Activated naive CD4-positive, alpha-beta T cell treated with anti-CD3 and anti-CD28 coated beads for 36 hours (primary cell): ENCODE measurements around the gene GDF9. TPM values are rescaled to one million over a fixed set of nuclear protein-coding genes. Genes with fewer than 3 reads are reported as not detected.
A peak's percentile ranks its signal among the peaks of the same experiment; 100 is the strongest.

Source experiments
- CTCF ChIA-PET: fragments of 350-600 bp; sonication (Branson Sonifier 250); formaldehyde crosslinking; loops from one replicate; lab custom pipeline; 2021; ENCODE audit warnings: antibody characterized with exemption; lab: Charles Lee
- DNase-seq: peaks from one replicate; pipeline ENCODE4 v3.0.0-alpha.2; 2020
- H3K27ac Mint-ChIP-seq: one replicate; pipeline ENCODE4 v1.8.0; 2021; ENCODE audit warnings: mild to moderate bottlenecking, mixed read lengths
- H3K27me3 Mint-ChIP-seq: one replicate; pipeline ENCODE4 v1.8.0; 2021; ENCODE audit warnings: low read depth, mixed read lengths
- H3K36me3 Mint-ChIP-seq: one replicate; pipeline ENCODE4 v1.8.0; 2021; ENCODE audit warnings: low read depth, mixed read lengths
- H3K4me1 Mint-ChIP-seq: one replicate; pipeline ENCODE4 v1.8.0; 2021; ENCODE audit warnings: low read depth, mixed read lengths
- H3K4me3 Mint-ChIP-seq: one replicate; pipeline ENCODE4 v1.8.0; 2021; ENCODE audit warnings: mild to moderate bottlenecking, moderate library complexity, mixed read lengths
- H3K9me3 Mint-ChIP-seq: one replicate; pipeline ENCODE4 v1.8.0; 2021; ENCODE audit warnings: mixed read lengths
- intact Hi-C: fragments of 100-400 bp; cut with micrococcal nuclease; formaldehyde crosslinking; loops from one replicate; pipeline ENCODE4 v1.15.1; 2023
- total RNA-seq, 2 experiments: library from RNA; stranded (reverse); gene quantifications; one replicate each; pipeline ENCODE4 v1.2.3, GENCODE V29; 2021

Gene GDF9
- total RNA-seq, 2 experiments from 2014 or later: 0.64 to 1.2 TPM

DNA sequence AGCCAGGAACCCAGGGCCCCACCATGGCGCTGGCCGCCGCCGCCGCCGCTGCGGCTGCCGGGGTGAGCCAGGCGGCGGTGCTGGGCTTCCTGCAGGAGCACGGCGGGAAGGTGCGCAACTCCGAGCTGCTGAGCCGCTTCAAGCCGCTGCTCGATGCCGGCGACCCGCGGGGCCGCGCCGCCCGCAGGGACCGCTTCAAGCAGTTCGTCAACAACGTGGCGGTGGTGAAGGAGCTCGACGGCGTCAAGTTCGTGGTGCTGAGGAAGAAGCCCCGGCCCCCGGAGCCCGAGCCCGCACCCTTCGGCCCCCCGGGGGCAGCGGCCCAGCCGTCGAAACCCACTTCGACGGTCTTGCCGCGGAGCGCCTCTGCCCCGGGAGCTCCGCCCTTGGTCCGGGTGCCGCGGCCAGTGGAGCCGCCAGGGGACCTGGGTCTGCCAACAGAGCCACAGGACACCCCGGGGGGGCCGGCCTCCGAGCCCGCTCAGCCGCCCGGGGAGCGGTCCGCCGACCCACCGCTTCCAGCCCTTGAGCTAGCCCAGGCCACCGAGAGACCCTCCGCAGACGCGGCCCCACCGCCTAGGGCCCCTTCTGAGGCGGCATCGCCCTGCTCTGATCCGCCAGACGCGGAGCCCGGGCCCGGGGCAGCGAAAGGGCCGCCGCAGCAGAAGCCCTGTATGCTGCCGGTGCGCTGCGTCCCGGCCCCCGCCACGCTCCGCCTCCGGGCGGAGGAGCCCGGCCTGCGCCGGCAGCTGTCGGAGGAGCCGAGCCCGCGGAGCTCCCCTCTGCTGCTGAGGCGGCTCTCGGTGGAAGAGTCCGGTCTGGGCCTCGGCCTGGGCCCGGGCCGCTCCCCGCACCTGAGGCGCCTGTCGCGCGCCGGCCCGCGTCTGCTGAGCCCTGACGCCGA lies 52.4 kb downstream of the GDF9 start:
- H3K27ac Mint-ChIP-seq: no peak overlapping the region

DNA sequence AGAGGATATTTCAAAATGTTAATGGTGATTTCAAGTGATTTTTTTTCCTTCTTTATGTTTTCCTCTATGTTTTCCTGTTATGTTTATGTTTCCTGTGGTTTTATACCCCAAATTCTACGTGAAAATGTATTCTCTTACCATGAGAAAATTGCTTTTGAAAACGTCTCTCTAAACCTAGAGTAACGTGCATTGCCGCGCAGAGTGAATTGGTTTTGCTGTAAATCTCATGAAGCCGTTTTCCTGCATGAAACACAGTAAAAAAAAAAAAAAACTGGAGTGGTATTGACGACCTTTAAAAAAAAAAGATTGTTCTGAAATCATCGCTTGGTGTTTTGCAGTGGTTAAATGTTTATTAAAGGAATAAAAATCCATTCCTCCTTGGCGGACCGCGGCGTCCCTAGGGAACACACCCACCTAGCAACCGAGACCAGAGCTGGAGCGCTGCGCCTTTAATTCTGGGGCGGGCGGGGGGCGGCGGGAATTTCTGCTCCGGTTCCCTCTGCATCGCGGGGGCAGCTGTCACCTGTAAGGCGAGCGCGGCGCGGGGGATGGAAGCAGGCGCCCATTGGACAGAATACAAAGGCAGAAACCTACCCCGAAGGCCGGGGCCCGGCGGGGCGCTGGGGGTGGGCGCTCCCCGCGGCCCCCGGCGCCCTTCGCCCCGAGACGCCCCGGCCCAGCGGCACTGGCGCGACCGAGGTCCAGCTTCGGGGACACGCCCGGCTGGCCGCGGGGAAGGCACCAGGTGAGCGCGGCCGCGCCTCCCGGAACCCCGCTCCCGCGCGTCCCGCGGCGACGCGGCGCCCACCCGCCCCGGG lies 53.3 kb downstream of the GDF9 start, which contains the start of gene SOWAHA:
Gene SOWAHA (plus strand): TSS at position 522 of the 818 bp plus-strand sequence. CDS start 320 bp downstream, outside the sequence.
- CTCF ChIA-PET: interaction anchor here (1.0 to 1.5 kb wide), 2 partner anchors 16 to 54 kb away, joined by 4 to 5 read pairs; no protein-coding TSS in a partner anchor
- H3K4me1 Mint-ChIP-seq: peaks cover 8% of the 10 kb centered on the region
- no peak within 1 kb of the TSS for H3K27ac Mint-ChIP-seq
- no peak for DNase-seq
- no peaks in the 10 kb centered on the region for H3K9me3 Mint-ChIP-seq
- peaks cover 42% of the 10 kb centered on the region for H3K27me3 Mint-ChIP-seq
- intact Hi-C loops: no loop called here
- no peaks in the 10 kb centered on the region for H3K36me3 Mint-ChIP-seq
- H3K4me3 Mint-ChIP-seq: peak within 1 kb of the TSS; percentile 67

More for the DNA sequence above, 52.4 kb downstream of the GDF9 start:
- CTCF ChIA-PET: interaction anchor here (0.8 to 1.5 kb wide), 4 partner anchors 16 to 67 kb away, joined by 4 to 5 read pairs (median 4); partner anchors contain the start of gene CCNI2
- intact Hi-C loops: no loop called here
- H3K4me3 Mint-ChIP-seq: peak overlapping the region; percentile 51
- DNase-seq: peak; percentile 40
- no peaks in the 10 kb centered on the region for H3K36me3 Mint-ChIP-seq
- peaks cover 8% of the 10 kb centered on the region for H3K4me1 Mint-ChIP-seq
- H3K27me3 Mint-ChIP-seq: peaks cover 39% of the 10 kb centered on the region
- no peaks in the 10 kb centered on the region for H3K9me3 Mint-ChIP-seq

DNA sequence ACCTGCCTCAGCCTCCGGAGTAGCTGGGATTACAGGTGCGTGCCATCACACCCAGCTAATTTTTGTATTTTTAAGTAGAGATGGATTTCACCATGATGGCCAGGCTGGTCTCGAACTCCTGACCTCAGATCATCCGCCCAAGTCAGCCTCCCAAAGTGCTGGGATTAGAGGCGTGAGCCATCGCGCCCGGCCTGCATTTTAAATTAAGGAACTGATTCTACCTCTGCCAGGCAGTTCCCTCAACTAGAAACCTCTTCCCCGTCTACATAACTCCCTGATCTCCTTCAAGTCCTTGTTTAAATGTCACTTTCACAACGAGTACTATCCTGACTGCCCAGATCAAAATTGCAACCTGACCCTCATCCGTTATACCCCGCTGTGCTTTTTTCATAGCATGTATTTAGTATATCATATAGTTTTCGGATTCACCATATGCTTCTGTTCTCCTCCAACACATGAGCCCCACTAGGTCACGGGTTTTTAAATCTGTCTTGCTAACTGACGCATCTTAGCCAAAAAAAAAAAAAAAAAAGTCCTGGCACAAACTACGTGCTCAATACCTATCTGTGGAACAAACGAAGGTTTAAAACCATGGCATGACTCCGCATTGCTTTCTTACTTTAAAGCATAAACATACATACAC lies 54.0 kb downstream of the GDF9 start:
- H3K4me3 Mint-ChIP-seq: peak overlapping the region; percentile 67
- H3K36me3 Mint-ChIP-seq: no peaks in the 10 kb centered on the region
- CTCF ChIA-PET: interaction anchor here (1.5 kb wide), 1 partner anchor 17 kb away, joined by 5 read pairs; no protein-coding TSS in a partner anchor
- H3K4me1 Mint-ChIP-seq: peaks cover 8% of the 10 kb centered on the region
- intact Hi-C loops: no loop called here
- peaks cover 46% of the 10 kb centered on the region for H3K27me3 Mint-ChIP-seq
- H3K9me3 Mint-ChIP-seq: no peaks in the 10 kb centered on the region
- H3K27ac Mint-ChIP-seq: no peak overlapping the region
- DNase-seq: no peak

Other genes with a start within 250 kb of the GDF9 start
- under 1 TPM; 0.24 to 0.49 TPM for gene IL13, start 208.3 kb downstream of the GDF9 start, total RNA-seq
- gene IL4, start 192.5 kb downstream of the GDF9 start, total RNA-seq: not detected
- 1 to 10 TPM; 5.0 to 6.1 TPM for gene KIF3A, start 128.9 kb downstream of the GDF9 start, total RNA-seq
- 1 to 10 TPM; 1.4 to 2.5 TPM for gene CCNI2, start 119.0 kb downstream of the GDF9 start, total RNA-seq
- gene SEPTIN8, start 89.2 kb downstream of the GDF9 start, total RNA-seq: 10 to 100 TPM; 24.9 to 29.2 TPM
- not detected for gene SOWAHA, start 53.2 kb downstream of the GDF9 start, total RNA-seq
- gene SHROOM1, start 35.8 kb downstream of the GDF9 start, total RNA-seq: under 1 TPM; 0.21 to 0.64 TPM
- 100 to 1,000 TPM; 677 to 784 TPM for gene UQCRQ, start 173 bp upstream of the GDF9 start, total RNA-seq
- 1 to 10 TPM; 1.8 to 2.0 TPM for gene LEAP2, start 7.2 kb upstream of the GDF9 start, total RNA-seq
- gene AFF4, start 97.2 kb upstream of the GDF9 start, total RNA-seq: 10 to 100 TPM; 13.6 to 14.2 TPM
- gene ZCCHC10, start 160.1 kb upstream of the GDF9 start, total RNA-seq: 10 to 100 TPM; 23.5 to 27.0 TPM
- gene HSPA4, start 185.5 kb upstream of the GDF9 start, total RNA-seq: 100 to 1,000 TPM; 180 to 190 TPM